ENCODE measurements around the gene LELP1. TPM values are rescaled to one million over a fixed set of nuclear protein-coding genes. Genes with fewer than 3 reads are reported as not detected.
"Not testable (repeated sequence)": the region's sequence is repeated elsewhere in the genome, so short reads cannot be mapped to it uniquely, and the experiment has no call there.

The LELP1 gene
- not detected for total RNA-seq

DNA sequence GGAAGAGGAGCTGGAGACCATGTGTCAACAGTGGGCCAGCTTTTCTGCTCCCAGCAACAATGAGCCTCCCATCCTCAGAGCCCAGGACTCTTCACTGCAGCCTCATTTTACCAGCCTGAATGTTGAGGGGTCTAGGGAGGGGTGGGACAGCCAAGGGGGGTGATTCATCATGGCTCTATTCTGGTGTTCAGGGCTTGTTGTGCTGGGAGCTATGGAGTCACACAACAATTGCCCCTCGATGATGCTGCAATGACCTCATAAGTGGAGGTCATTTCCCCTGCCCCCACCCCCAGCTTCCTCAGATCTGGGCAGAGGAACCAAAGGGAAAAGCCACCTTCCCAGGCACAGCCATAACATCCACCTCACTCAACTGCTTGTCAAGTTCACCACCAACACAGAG is at the start of gene LELP1:
TSS of gene LELP1 (plus strand) at position 301 of the 400 bp plus-strand sequence. CDS start 1,278 bp downstream, outside the sequence.
- Mint-ChIP-seq H3K4me3 (no peak within 1 kb of the TSS), H3K27me3 (peaks cover 31% of the 10 kb centered on the region), H3K4me1 (no peaks in the 10 kb centered on the region), H3K27ac (no peak within 1 kb of the TSS), H3K36me3 (ENCODE audit: low read depth) (no peaks in the 10 kb centered on the region), H3K9me3 (no peaks in the 10 kb centered on the region)
- DNase-seq = no peak
- CTCF ChIA-PET = no interaction called here
- POLR2A ChIA-PET = no interaction called here

DNA sequence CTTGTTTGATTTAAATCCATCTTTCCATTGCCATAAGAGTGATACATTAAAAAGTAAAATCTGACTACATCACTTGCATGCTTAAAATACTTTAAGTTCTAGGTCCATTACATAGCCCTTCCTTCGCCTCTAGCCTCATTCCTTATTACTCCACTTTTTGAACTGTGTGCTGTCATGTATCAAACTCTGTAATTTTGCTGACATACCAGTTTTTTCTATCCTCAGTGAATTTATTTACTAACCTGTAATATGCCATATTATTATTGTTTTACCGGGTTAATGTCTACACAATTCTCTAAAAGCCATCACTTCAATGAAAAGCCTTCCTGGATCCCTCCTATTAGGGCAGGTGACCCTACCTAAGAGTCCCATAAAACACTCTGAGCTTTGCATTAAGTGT is 47.7 kb upstream of the LELP1 start:
- H3K27me3 Mint-ChIP-seq = peaks cover 21% of the 10 kb centered on the region
- H3K4me3 Mint-ChIP-seq = no peak overlapping the region
- CTCF ChIA-PET = no interaction called here
- H3K4me1 Mint-ChIP-seq = no peaks in the 10 kb centered on the region
- peaks cover 9% of the 10 kb centered on the region for H3K9me3 Mint-ChIP-seq
- POLR2A ChIA-PET = no interaction called here
- no peak for DNase-seq
- H3K36me3 Mint-ChIP-seq (ENCODE audit: low read depth) = no peaks in the 10 kb centered on the region
- no peak overlapping the region for H3K27ac Mint-ChIP-seq

- no peak for DNase-seq
- ChIA-PET CTCF (no interaction called here), POLR2A (no interaction called here)
- H3K4me1 Mint-ChIP-seq = no peaks in the 10 kb centered on the region
- no peaks in the 10 kb centered on the region for H3K9me3 Mint-ChIP-seq
- H3K36me3 Mint-ChIP-seq (ENCODE audit: low read depth) = no peaks in the 10 kb centered on the region
- no peak overlapping the region for H3K4me3 Mint-ChIP-seq
- peaks cover 11% of the 10 kb centered on the region for H3K27me3 Mint-ChIP-seq
- no peak overlapping the region for H3K27ac Mint-ChIP-seq
These were observed 34.5 kb upstream of the LELP1 start for GRCh38 chr1:153168686-153169085.

DNA sequence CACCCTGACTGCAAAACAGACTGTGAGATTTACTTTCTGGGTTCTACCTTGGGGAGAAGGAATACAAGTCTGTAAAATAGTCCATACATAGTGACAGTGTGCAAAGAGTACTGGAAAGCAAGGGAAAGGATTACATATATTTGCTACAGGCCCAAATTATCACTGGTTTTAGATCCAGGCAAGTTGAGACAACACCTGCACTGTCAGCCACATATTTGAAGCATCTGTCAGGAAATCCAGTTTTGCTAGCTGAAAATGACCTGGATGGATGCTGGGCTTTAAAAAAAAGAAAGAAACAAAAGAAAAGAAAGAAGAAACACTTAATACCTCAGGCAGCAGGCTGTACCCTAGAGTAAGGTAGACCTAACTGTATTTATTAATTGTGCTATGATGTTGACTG is 28.6 kb upstream of the LELP1 start:
- no peak for DNase-seq
- POLR2A ChIA-PET = no interaction called here
- no peak overlapping the region for H3K27ac Mint-ChIP-seq

DNA sequence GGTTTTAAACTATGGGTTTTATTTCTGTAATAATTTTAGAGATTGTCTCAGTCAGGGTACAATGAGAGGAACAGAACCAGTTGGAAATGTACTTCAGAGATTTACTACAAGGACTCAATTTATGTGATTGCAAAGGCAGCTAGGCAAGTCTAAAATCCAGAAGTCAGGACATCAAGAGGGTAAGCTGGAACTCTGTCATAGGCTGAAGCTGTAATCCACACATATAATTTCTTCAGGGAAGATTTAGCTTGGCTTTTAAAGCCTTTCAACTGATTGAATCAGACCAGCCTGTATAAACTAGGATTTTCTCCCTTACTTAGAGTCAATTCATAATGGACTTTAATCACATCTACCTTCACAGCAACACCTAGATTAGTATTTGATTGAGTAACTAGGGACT is 24.3 kb upstream of the LELP1 start:
- ChIA-PET POLR2A (no interaction called here), CTCF (no interaction called here)
- Mint-ChIP-seq H3K4me3 (no peak overlapping the region), H3K9me3 (no peaks in the 10 kb centered on the region), H3K4me1 (no peaks in the 10 kb centered on the region), H3K27me3 (peaks cover 14% of the 10 kb centered on the region), H3K27ac (no peak overlapping the region), H3K36me3 (ENCODE audit: low read depth) (no peaks in the 10 kb centered on the region)
- DNase-seq = no peak

More for the DNA sequence above, 28.6 kb upstream of the LELP1 start:
- no peaks in the 10 kb centered on the region for H3K36me3 Mint-ChIP-seq (ENCODE audit: low read depth)
- H3K4me1 Mint-ChIP-seq = no peaks in the 10 kb centered on the region
- H3K9me3 Mint-ChIP-seq = no peaks in the 10 kb centered on the region
- no peak overlapping the region for H3K4me3 Mint-ChIP-seq
- CTCF ChIA-PET = no interaction called here
- peaks cover 7% of the 10 kb centered on the region for H3K27me3 Mint-ChIP-seq

DNA sequence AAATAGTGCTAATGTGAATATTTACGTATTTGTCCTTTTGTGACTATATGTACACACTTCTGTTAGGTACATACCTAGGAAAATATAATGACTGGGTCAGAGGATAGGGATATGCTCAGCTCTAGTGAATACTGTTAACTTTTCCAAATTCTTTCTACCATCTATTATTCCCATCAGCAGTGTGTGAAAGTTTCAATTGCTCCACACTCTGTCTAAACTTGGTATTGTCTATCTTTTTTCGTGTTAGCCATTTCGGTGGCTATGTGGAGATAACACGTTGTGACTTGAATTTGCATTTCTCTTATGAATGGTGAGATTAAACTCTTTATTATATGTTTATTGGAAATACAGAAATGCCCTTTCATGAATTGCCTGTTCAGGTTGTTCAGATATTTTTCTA is 22.7 kb upstream of the LELP1 start:
- POLR2A ChIA-PET = no interaction called here
- no peak overlapping the region for H3K27ac Mint-ChIP-seq
- H3K4me1 Mint-ChIP-seq = no peaks in the 10 kb centered on the region
- no peaks in the 10 kb centered on the region for H3K36me3 Mint-ChIP-seq (ENCODE audit: low read depth)
- DNase-seq = no peak
- H3K4me3 Mint-ChIP-seq = no peak overlapping the region
- H3K27me3 Mint-ChIP-seq = peaks cover 9% of the 10 kb centered on the region
- no peaks in the 10 kb centered on the region for H3K9me3 Mint-ChIP-seq
- CTCF ChIA-PET = no interaction called here

DNA sequence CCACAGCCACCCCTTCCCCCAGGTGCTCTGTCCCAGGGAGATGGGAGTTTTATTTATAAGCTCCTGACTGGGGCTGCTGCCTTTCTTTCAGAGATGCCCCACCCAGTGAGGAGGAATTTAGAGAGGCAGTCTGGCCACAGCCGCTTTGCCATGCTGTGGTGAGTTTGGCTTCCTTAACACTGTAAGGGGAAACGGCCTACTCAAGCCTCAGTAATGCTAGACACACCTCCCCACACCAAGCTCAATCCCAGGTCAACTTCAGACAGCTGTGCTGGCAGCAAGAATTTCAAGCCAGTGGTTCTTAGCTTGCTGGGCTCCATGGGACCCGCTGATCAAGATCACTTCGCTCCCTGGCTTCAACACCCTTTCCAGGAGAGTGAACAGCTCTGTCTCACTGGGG is 14.9 kb upstream of the LELP1 start:
- peaks cover 19% of the 10 kb centered on the region for H3K27me3 Mint-ChIP-seq
- DNase-seq; H3K27ac Mint-ChIP-seq; H3K4me1 Mint-ChIP-seq; CTCF ChIA-PET; H3K36me3 Mint-ChIP-seq (ENCODE audit: low read depth); H3K4me3 Mint-ChIP-seq; POLR2A ChIA-PET; H3K9me3 Mint-ChIP-seq: not testable (repeated sequence)

DNA sequence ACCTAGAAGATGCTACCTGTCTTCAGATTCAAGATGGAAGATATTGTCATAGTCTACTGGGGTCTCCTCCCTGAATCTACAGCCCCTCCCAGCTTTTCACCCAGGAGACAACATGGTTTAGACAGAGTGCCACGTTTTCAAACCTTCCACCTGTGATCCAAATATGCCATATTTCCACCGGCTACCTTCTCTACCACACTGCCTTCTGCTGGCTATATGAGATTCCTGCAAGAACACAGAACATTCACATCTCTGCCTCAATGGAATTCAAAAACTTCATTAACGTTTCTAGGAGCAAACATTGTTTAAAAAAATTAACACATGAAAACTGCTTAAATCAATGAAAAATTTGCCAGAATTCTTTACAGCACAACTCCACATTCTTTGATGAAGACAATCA is 12.9 kb upstream of the LELP1 start:
- Mint-ChIP-seq H3K27me3 (peaks cover 26% of the 10 kb centered on the region), H3K9me3 (no peaks in the 10 kb centered on the region), H3K27ac (no peak overlapping the region), H3K4me1 (no peaks in the 10 kb centered on the region), H3K4me3 (no peak overlapping the region), H3K36me3 (ENCODE audit: low read depth) (no peaks in the 10 kb centered on the region)
- ChIA-PET POLR2A (no interaction called here), CTCF (no interaction called here)
- no peak for DNase-seq

- ChIA-PET CTCF (interaction anchor here (0.6 to 1.7 kb wide), 3 partner anchors 36 to 323 kb away, joined by 3 to 4 read pairs (median 3); no protein-coding TSS in a partner anchor), POLR2A (no interaction called here)
- Mint-ChIP-seq H3K27me3 (peaks cover 21% of the 10 kb centered on the region), H3K4me3 (no peak overlapping the region), H3K4me1 (no peaks in the 10 kb centered on the region), H3K27ac (no peak overlapping the region), H3K9me3 (no peaks in the 10 kb centered on the region), H3K36me3 (ENCODE audit: low read depth) (no peaks in the 10 kb centered on the region)
- no peak for DNase-seq
These were observed 10.5 kb upstream of the LELP1 start for GRCh38 chr1:153192697-153193096.

- Mint-ChIP-seq H3K9me3 (no peaks in the 10 kb centered on the region), H3K27ac (no peak overlapping the region), H3K4me3 (no peak overlapping the region), H3K36me3 (ENCODE audit: low read depth) (no peaks in the 10 kb centered on the region), H3K4me1 (no peaks in the 10 kb centered on the region), H3K27me3 (peaks cover 25% of the 10 kb centered on the region)
- POLR2A ChIA-PET = no interaction called here
- CTCF ChIA-PET = interaction anchor here (1.7 kb wide), 1 partner anchor 34 kb away, joined by 4 read pairs; no protein-coding TSS in a partner anchor
- no peak for DNase-seq
These were observed 8.7 kb upstream of the LELP1 start for GRCh38 chr1:153194331-153195050.

DNA sequence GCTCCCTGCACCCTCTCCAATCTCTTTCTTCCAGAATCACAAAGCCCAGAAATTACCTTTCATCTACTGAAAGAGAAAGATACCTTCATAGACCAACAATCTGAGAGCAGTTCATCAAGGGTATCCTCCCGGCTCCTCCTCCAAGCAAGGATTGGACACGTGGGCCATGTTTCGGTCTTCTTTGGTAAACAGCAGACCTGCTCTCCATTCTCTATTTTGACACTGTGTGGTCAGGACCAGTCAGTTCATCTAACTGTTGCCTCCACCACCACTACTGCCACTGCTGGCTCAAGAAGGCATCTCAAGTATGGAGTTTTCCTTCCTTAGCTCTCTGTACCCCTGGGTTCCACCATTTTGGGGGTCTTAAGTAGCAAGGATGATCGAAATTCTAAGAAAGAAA is 8.0 kb upstream of the LELP1 start:
- no peak for DNase-seq
- POLR2A ChIA-PET = no interaction called here
- Mint-ChIP-seq H3K4me1 (no peaks in the 10 kb centered on the region), H3K9me3 (no peaks in the 10 kb centered on the region), H3K27ac (no peak overlapping the region), H3K27me3 (peaks cover 29% of the 10 kb centered on the region), H3K4me3 (no peak overlapping the region), H3K36me3 (ENCODE audit: low read depth) (no peaks in the 10 kb centered on the region)
- CTCF ChIA-PET = no interaction called here

DNA sequence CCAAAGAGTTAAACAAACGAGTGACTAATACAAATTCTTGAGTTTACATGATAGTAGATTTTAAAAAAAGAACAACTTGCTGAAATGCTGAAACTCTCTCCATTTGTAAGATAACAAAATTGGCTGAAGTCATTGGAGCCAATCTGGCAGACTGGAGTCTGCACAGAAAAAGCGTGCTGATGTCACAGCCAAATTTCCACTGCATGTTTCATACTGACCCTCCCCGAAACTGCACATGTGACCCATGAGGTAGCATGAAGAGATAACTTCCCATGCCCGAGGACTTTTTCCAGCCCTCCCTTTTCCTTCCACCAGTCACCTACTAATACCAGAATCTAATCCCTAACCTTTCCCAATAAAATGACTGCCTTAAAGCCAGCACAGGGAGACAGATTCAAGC is 1.2 kb upstream of the LELP1 start:
- no peak overlapping the region for H3K27ac Mint-ChIP-seq
- ChIA-PET CTCF (no interaction called here), POLR2A (no interaction called here)
- H3K4me3 Mint-ChIP-seq = no peak overlapping the region
- no peak for DNase-seq
- no peaks in the 10 kb centered on the region for H3K9me3 Mint-ChIP-seq
- H3K36me3 Mint-ChIP-seq (ENCODE audit: low read depth) = no peaks in the 10 kb centered on the region
- H3K27me3 Mint-ChIP-seq = peaks cover 29% of the 10 kb centered on the region
- no peaks in the 10 kb centered on the region for H3K4me1 Mint-ChIP-seq

- Mint-ChIP-seq H3K27ac (no peak overlapping the region), H3K9me3 (no peaks in the 10 kb centered on the region), H3K36me3 (ENCODE audit: low read depth) (no peaks in the 10 kb centered on the region), H3K4me1 (no peaks in the 10 kb centered on the region), H3K27me3 (peaks cover 26% of the 10 kb centered on the region), H3K4me3 (no peak overlapping the region)
- ChIA-PET POLR2A (no interaction called here), CTCF (no interaction called here)
- no peak for DNase-seq
These were observed 3.4 kb downstream of the LELP1 start for GRCh38 chr1:153206631-153207030.

DNA sequence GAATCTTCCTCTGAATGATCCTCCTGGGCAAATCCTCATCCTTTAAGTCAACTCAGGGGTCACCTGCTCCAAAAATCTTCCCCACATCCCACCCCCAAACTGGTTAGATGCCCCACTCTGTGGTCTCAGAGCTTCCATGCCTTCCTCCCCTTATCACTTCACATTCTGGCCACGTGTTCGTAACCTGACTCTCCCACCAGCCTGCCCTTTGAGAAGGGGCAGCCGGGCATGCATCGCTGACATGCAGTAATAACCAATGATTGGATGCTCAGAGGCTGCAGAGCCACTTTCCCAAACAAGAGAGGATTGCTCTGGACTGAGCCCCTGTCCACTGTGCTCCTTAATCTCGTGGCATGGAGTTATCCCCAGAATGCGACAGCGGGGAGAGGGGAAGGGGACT is 7.0 kb downstream of the LELP1 start:
- no peaks in the 10 kb centered on the region for H3K4me1 Mint-ChIP-seq
- H3K4me3 Mint-ChIP-seq = no peak overlapping the region
- no peak overlapping the region for H3K27ac Mint-ChIP-seq
- no peak for DNase-seq
- ChIA-PET CTCF (no interaction called here), POLR2A (no interaction called here)
- no peaks in the 10 kb centered on the region for H3K36me3 Mint-ChIP-seq (ENCODE audit: low read depth)
- peaks cover 20% of the 10 kb centered on the region for H3K27me3 Mint-ChIP-seq
- H3K9me3 Mint-ChIP-seq = no peaks in the 10 kb centered on the region
